Measurements from ENCODE around the gene GSTT2.

The GSTT2 gene

GRCh38 chr22:24008022-24008283 lies 28.0 kb downstream of the GSTT2 start:
- no peak overlapping the region for H3K4me3 ChIP-seq (ENCODE audit: low read depth, low read length)
- no peak for DNase-seq (ENCODE audit: low read depth)
- TF ChIP-seq POLR2A (IDR thresholded peaks at IDR 0.05; ENCODE audit: extremely low read depth, insufficient read length) (no peak), CTCF (IDR thresholded peaks at IDR 0.05; ENCODE audit: low read depth, low read length) (no peak), MYC (IDR thresholded peaks at IDR 0.05; ENCODE audit: low read depth, low read length) (no peak), MAX (IDR thresholded peaks at IDR 0.05; ENCODE audit: low read depth, low read length) (no peak)

DNA sequence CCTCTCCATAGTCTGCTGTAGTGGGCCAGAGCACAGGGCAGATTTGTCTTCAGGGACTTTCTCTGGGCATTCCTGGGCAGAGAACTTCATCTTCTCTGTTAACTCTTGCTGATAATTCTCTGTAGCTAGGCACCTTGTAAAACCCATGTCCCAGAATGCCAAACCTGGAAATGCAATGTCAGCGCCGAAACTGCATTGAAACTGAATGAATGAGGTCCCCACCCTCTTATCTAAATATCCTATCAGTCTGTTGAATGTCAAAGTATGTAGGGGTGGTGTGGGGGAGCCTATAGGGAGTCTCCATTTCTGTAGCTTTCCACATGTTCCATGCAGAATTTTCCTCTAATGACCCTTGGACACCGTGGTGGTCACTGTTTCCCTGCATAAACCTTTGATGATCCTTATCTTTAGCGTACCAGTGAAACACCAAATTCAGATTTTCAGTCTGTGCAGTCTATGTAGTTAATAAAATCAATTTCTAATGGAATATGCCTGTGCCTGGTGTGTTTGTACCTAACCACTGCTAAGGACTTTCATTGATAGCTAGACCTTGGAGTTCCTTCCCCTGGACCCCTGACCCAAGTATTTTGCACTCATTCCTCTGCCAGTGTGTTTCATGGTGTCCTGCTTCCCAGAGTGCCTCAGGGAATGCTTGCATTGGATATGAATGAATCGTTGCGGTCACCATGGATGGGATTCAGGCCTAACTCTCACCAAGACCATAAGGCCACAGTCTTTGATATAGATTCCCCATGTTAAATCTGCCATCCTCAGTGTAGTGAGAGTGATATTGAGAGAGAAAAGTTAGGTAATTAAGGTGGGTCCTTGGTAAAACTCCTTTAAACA lies 28.7 kb downstream of the GSTT2 start:
- no peak overlapping the region for H3K4me3 ChIP-seq (ENCODE audit: low read depth, low read length)
- TF ChIP-seq MAX (IDR thresholded peaks at IDR 0.05; ENCODE audit: low read depth, low read length), result no peak
- TF ChIP-seq MYC (IDR thresholded peaks at IDR 0.05; ENCODE audit: low read depth, low read length), result no peak
- no peak for TF ChIP-seq CTCF (IDR thresholded peaks at IDR 0.05; ENCODE audit: low read depth, low read length)
- no peak for TF ChIP-seq POLR2A (IDR thresholded peaks at IDR 0.05; ENCODE audit: extremely low read depth, insufficient read length)
- DNase-seq (ENCODE audit: low read depth), result no peak

DNA sequence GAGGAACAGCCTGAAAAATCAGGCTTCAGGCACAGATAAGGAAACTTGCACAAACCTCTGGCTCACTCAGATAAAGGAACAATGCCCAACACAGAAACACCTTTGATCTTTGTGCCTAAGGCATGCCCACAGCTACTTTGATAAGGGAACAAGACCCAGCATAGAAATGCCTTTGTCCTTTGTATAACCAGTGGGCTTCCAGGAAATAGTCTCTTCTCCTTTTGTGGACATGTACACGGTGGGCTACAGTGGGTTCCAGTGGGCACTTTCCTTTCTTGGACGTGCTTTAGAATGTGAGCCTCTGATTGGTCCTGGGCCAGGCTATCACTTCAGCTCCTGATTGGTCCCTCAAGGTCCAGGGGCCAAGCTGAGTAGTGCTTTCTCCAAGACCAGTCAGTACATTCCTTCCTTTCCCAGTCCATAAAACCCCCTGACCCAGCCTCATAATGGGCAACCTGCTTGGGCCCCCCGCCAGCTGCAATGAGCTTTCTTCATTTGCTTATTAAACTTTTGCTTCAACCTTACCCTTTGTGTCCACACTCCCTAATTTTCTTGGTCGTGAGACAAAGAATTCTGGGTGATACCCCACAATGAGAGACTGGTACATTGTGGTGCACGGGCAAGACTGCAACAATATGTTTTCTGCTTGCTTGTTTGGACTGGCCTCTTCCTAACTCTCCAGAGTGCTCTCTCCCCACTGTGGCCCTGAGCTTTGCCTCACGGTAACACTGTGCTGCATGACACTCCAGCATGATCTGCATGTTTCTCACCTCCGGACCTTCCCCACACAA lies 29.5 kb downstream of the GSTT2 start:
- TF ChIP-seq MYC (IDR thresholded peaks at IDR 0.05; ENCODE audit: low read depth, low read length) (no peak), MAX (IDR thresholded peaks at IDR 0.05; ENCODE audit: low read depth, low read length) (no peak), POLR2A (IDR thresholded peaks at IDR 0.05; ENCODE audit: extremely low read depth, insufficient read length) (no peak), CTCF (IDR thresholded peaks at IDR 0.05; ENCODE audit: low read depth, low read length) (no peak)
- no peak overlapping the region for H3K4me3 ChIP-seq (ENCODE audit: low read depth, low read length)
- DNase-seq (ENCODE audit: low read depth), result no peak

DNA sequence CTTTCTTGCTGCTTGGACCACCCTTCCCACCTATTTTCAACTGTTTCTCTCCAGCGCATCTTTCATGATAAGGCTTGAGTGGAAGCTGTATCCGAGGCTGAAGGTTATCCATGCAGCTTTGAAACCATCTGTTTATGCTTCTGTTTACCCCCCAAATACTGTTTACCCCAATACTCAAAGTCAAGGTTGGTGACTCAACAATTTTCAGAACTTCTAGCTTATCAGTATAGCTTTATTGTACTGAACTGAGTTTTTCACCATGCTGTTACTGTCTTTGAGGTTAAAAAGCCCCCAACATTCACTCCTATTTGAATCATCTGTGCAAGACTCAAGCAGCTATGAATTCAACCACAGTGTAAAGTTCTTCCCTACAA lies 30.1 kb downstream of the GSTT2 start:
- no peak overlapping the region for H3K4me3 ChIP-seq (ENCODE audit: low read depth, low read length)
- TF ChIP-seq POLR2A (IDR thresholded peaks at IDR 0.05; ENCODE audit: extremely low read depth, insufficient read length), result no peak
- TF ChIP-seq CTCF (IDR thresholded peaks at IDR 0.05; ENCODE audit: low read depth, low read length), result no peak
- no peak for TF ChIP-seq MYC (IDR thresholded peaks at IDR 0.05; ENCODE audit: low read depth, low read length)
- TF ChIP-seq MAX (IDR thresholded peaks at IDR 0.05; ENCODE audit: low read depth, low read length), result no peak
- no peak for DNase-seq (ENCODE audit: low read depth)

- no peak for DNase-seq (ENCODE audit: low read depth)
- H3K4me3 ChIP-seq (ENCODE audit: low read depth, low read length), result peak overlapping the region; percentile 98
- TF ChIP-seq CTCF (IDR thresholded peaks at IDR 0.05; ENCODE audit: low read depth, low read length) (no peak), MAX (IDR thresholded peaks at IDR 0.05; ENCODE audit: low read depth, low read length) (no peak), MYC (IDR thresholded peaks at IDR 0.05; ENCODE audit: low read depth, low read length) (no peak), POLR2A (IDR thresholded peaks at IDR 0.05; ENCODE audit: extremely low read depth, insufficient read length) (no peak)
Observed at GRCh38 chr22:24011735-24012068, 31.8 kb downstream of the GSTT2 start.

Measured in NB4 (cell line).